ENCODE measurements around the gene PRTFDC1.
"Not testable (repeated sequence)": the region's sequence is repeated elsewhere in the genome, so short reads cannot be mapped to it uniquely, and the experiment has no call there.

The PRTFDC1 gene

DNA sequence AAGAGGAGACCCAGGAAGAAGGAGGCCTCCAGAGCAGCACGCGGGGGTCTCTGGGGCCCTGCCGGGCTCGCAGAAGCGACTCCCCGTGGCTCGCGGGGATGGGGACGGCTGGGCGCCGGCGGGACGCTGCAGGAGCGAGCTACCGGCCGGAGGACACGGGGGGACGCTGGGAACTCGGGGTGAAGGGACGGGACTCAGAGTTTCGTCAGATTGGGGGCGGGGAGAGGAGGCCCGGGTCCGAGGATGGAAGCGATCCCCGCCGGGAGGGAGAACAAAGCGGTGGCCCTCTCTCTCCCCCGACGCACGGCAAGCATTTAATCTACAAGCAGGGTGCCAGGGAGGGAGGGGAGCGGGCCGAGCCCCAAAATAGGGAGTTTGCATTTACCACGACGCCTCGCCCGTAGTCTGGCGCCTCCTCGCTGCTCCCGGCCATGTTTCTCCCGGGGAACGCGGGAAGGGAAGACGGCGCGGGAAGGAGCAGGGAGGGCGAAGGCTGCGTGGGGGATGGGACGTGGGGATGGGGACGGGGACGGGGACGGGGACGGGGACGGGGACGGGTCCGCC lies at the start of gene PRTFDC1:
TSS of gene PRTFDC1 (minus strand) at position 464 of the 564 bp plus-strand sequence. CDS start at position 433, 31 bp downstream.
- peak; percentile 69 for DNase-seq

DNA sequence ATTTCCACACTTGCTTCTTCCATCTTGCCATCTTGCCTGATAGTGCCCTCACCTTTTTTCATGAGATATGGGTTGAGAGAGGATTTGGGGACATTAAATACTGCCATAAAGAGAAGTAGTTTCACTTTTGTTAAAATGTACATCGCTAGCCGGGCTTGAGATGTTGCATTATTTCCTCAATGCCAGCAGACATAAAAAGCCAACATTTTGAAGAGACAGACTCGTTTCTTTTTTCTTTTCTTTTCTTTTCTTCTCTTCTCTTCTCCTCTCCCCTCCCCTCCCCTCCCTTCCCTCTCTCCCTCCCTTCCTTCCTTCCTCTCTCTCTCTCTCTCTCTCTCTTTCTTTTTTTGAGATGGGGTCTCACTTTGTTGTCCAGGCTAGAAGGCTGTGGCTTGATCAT lies 45.6 kb upstream of the PRTFDC1 start:
- DNase-seq, result no peak

DNA sequence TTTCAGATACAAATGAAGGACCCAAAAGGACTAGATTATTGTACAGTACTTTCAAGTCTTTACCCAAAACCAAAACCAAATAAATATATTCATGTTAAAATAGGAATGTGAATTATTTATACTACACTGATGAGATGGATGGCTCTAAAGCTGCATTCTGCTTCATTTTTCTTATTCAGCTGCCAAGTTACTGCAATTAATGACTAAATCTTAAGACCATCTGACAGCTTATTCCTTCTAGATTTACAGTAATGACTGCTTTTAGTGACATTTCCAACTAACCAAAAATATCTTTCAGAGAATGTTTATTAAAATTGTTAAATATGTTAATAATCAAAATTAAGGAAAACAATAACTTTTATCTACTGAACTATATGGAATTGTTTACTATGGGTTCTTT lies 42.7 kb upstream of the PRTFDC1 start:
- no peak for DNase-seq

GRCh38 chr10:24993237-24993958 lies 41.0 kb upstream of the PRTFDC1 start:
- DNase-seq, result no peak

GRCh38 chr10:24992512-24993133 lies 40.2 kb upstream of the PRTFDC1 start:
- DNase-seq, result no peak

GRCh38 chr10:24991298-24991697 lies 38.9 kb upstream of the PRTFDC1 start:
- DNase-seq, result no peak

- DNase-seq, result no peak
Measured at GRCh38 chr10:24989867-24990266, 37.5 kb upstream of the PRTFDC1 start.

GRCh38 chr10:24988831-24989640 lies 36.6 kb upstream of the PRTFDC1 start:
- DNase-seq, result no peak

DNA sequence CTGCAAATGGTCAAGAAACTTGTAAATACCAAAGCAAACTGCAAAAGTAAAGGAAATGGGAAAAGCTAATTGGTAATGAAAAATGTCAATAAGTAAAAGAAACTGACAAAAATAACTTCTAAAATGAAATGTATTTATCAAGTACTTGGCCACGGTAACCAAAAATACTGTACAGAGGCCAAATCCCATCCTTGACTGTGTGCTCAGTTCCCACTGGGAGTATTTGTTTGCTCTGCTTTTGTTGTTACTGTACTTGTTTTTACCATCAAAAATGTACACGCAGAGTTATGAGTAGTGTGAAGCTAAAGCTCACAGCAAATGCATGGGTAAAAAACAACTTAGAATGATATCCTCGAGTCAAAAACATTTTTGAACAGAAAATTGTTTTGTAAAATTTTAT lies 32.5 kb upstream of the PRTFDC1 start:
- DNase-seq, result no peak

- DNase-seq, result no peak
Measured at GRCh38 chr10:24983946-24984345, 31.5 kb upstream of the PRTFDC1 start.

- DNase-seq, result no peak
Measured at GRCh38 chr10:24983130-24983529, 30.7 kb upstream of the PRTFDC1 start.

DNA sequence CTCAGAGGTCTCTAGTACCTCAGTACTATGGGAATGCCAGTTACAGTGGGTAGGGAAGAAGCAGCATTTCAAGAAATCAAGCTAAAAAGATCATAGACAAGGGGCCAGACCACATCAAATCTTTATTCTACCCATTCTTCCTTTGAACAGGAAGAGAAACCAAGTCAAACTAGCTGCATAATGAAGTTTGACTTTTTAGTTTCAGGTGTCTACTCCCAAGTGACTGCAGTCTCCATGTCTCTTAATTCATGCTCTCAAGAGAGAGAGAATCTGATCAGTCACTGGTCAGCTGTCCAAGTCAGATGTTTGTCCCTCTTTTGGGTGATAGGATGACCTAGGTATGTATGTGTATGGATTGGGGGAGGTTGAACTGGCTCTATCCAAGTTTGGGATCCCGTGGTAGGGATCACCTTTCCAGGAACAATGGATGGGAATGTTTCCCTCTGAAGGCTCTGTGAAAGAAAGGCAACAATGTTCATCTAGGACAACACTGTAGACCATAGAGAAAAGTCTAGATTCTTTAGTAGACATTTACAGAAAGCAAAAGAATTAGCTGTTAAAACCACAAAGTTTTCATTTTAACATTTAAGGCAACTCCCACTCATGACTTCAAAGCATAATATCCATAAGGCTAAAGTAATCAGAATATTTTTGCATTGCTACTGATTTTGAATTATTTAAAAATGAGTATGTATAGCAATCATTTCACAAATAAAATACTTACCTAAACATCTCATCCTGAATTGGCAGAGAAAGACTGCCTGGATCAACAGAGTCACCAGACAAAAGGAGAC lies 30.1 kb upstream of the PRTFDC1 start:
- DNase-seq, result no peak

DNA sequence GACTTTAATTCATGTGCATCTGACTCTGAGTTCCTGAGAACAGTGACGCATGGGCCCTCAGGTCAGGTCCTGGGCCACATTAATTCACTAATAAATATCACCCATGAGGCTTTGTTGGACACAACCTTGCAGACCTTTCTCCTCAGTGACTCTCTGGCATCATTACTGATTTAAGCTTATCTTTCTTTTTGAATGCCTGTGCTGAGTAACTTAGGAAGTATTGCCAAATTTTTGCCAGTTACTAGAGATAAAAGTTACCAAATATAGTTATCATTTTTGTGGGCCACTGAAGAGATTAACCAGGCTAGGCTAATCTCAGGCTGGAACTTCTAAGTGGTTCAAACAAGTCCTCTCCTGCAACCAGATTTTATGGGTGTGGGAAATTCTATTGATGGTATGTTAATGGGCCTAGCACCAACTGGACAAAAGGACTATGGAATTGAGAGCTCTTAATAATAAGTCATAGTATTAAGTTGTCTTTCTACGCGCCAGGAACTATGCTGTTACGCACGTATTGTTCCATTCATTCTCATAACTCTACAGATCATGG lies 28.8 kb upstream of the PRTFDC1 start:
- no peak for DNase-seq

- no peak for DNase-seq
Measured at GRCh38 chr10:24979685-24980084, 27.3 kb upstream of the PRTFDC1 start.

DNA sequence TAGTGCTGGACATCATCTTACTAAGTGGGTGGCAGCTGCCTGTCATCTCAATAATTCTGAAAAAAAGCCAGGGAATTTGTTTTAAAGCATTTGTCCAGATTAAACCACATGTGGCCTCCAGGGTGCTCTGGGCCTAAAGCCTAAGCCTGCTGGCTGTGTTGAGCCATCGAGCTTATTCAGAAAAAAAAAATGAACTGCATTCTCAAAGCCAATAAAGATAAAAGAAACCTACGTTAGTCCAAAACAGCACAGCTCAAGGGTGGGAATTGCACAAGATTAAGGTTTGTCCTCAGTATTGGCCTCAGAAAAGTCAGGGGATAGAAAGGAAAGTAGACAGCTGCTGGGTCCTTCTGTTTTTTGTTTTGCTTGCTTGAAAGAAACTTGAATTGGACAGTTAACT lies 22.6 kb upstream of the PRTFDC1 start:
- DNase-seq, result no peak

DNA sequence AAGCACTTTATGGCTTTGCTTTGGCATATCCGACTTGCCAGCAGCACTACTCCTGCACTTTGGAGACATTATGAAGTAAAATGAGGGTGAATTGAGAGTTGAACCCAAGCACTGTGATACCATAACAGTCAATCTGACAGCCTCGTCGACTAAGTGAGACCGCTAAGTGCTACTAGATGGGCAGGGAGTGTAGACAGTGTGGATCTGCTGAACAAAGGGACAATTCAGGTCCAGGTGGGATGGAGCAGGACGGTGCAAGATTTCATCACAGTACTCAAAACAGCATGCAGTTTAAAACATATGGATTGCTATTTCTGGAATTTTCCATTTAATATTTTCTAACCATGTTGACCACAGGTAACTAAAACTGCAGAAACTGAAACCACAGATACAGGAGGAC lies 20.8 kb upstream of the PRTFDC1 start:
- no peak for DNase-seq

GRCh38 chr10:24971374-24971773 lies 19.0 kb upstream of the PRTFDC1 start:
- DNase-seq, result no peak

DNA sequence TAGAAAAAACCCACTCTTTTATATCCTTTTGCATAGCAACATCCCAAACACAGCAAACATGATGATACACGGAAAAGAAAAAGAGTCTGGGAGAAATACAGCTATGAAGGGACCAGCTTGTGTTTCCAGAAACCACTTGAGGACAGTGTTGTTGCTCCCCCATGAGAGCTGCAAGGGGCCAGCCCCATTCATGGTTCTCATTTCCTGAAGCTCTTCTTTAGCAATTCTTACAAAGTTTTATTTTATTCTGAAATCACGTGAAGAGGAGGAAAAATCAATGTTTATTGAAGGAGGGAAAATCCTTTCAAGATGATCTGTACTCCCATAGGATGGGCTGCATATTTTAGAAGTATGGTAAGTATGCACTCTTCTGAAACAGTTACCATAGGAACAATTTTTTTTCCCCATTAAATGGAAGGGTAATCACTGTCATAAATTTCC lies 17.5 kb upstream of the PRTFDC1 start:
- DNase-seq, result no peak

DNA sequence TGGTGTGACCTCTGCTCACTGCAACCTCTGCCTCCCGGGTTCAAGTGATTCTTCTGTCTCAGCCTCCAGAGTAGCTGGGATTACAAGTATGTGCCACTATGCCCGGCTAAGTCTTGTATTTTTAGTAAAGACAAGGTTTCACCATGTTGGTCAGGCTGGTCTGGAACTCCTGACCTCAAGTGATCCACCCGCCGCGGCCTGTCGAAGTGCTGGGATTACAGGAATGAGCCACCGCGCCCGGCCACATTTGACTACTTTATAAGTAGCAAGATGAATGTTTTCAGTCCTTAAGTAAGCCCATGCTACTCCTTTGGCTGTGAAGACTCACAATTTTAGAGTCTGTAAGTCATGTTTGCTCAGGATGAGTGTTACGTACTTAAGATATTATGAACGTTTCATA lies 16.5 kb upstream of the PRTFDC1 start:
- not testable (repeated sequence) for DNase-seq

- no peak for DNase-seq
Measured at GRCh38 chr10:24968349-24968748, 15.9 kb upstream of the PRTFDC1 start.

- DNase-seq, result no peak
Measured at GRCh38 chr10:24966962-24967481, 14.6 kb upstream of the PRTFDC1 start.

GRCh38 chr10:24965051-24965450 lies 12.6 kb upstream of the PRTFDC1 start:
- no peak for DNase-seq

Measured in activated CD8-positive, alpha-beta memory T cell treated with anti-CD3 and anti-CD28 coated beads, Interleukin-2, amount 50 U/mL, for 48 hours (primary cell).